Measurements from ENCODE around the gene CD1D.

The CD1D gene

GRCh38 chr1:158147401-158147800 lies 33.3 kb upstream of the CD1D start:
- Histone ChIP-seq H3K4me2 (ENCODE audit: low read depth, low read length, poor library complexity, severe bottlenecking) (no peak overlapping the region), H3K79me2 (ENCODE audit: insufficient read depth, low read length) (no peaks in the 10 kb centered on the region), H3K27me3 (ENCODE audit: low read length) (no peaks in the 10 kb centered on the region), H2AFZ (ENCODE audit: low read depth, low read length, severe bottlenecking) (no peak overlapping the region), H4K20me1 (ENCODE audit: low read depth, low read length) (no peaks in the 10 kb centered on the region), H3K4me3 (ENCODE audit: insufficient read depth, low read length, poor library complexity, severe bottlenecking) (no peak overlapping the region), H3K27ac (ENCODE audit: low read depth, low read length) (no peak overlapping the region), H3K36me3 (ENCODE audit: low read length) (no peaks in the 10 kb centered on the region), H3K9ac (ENCODE audit: low read length) (no peak overlapping the region), H3K9me2 (replicated peaks; ENCODE audit: insufficient read depth, low read length) (no peaks in the 10 kb centered on the region), H3K9me3 (ENCODE audit: insufficient read depth, low read length) (no peaks in the 10 kb centered on the region), H3F3A (ENCODE audit: insufficient read depth) (peaks cover 6% of the 10 kb centered on the region)
- TF ChIP-seq EZH2phosphoT487 (conservative IDR thresholded peaks at IDR 0.05; ENCODE audit: low read length), result no peak
- TF ChIP-seq, protein P1, sequence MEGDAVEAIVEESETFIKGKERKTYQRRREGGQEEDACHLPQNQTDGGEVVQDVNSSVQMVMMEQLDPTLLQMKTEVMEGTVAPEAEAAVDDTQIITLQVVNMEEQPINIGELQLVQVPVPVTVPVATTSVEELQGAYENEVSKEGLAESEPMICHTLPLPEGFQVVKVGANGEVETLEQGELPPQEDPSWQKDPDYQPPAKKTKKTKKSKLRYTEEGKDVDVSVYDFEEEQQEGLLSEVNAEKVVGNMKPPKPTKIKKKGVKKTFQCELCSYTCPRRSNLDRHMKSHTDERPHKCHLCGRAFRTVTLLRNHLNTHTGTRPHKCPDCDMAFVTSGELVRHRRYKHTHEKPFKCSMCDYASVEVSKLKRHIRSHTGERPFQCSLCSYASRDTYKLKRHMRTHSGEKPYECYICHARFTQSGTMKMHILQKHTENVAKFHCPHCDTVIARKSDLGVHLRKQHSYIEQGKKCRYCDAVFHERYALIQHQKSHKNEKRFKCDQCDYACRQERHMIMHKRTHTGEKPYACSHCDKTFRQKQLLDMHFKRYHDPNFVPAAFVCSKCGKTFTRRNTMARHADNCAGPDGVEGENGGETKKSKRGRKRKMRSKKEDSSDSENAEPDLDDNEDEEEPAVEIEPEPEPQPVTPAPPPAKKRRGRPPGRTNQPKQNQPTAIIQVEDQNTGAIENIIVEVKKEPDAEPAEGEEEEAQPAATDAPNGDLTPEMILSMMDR (IDR thresholded peaks at IDR 0.05; ENCODE audit: insufficient read depth, low read length, poor library complexity, severe bottlenecking), result no peak

DNA sequence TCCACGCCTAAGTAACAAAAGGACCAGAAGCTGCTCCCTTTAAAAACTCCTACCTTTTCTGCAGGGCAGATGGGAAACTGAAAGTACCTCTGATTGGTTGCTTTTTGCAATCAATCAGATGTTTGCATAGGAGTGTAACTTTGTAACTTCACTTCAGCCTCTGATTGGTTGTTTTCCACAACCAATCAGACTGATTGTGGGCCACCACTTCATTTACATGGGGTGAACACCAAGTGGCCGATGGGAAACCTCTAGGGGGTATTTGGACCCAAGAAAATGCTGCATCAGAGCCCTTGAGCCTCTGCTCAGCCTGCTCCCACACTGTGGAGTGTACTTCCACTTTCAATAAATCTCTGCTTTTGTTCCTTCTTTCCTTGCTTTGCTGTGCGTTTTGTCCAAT lies 32.8 kb upstream of the CD1D start:
- Histone ChIP-seq H3K27me3 (ENCODE audit: low read length) (no peaks in the 10 kb centered on the region), H3K4me3 (ENCODE audit: insufficient read depth, low read length, poor library complexity, severe bottlenecking) (no peak overlapping the region), H3F3A (ENCODE audit: insufficient read depth) (peaks cover 6% of the 10 kb centered on the region), H3K9me2 (replicated peaks; ENCODE audit: insufficient read depth, low read length) (no peaks in the 10 kb centered on the region), H3K36me3 (ENCODE audit: low read length) (no peaks in the 10 kb centered on the region), H3K9me3 (ENCODE audit: insufficient read depth, low read length) (no peaks in the 10 kb centered on the region), H3K4me2 (ENCODE audit: low read depth, low read length, poor library complexity, severe bottlenecking) (no peak overlapping the region), H4K20me1 (ENCODE audit: low read depth, low read length) (no peaks in the 10 kb centered on the region), H3K27ac (ENCODE audit: low read depth, low read length) (no peak overlapping the region), H2AFZ (ENCODE audit: low read depth, low read length, severe bottlenecking) (no peak overlapping the region), H3K9ac (ENCODE audit: low read length) (no peak overlapping the region), H3K79me2 (ENCODE audit: insufficient read depth, low read length) (no peaks in the 10 kb centered on the region)
- no peak for TF ChIP-seq EZH2phosphoT487 (conservative IDR thresholded peaks at IDR 0.05; ENCODE audit: low read length)
- TF ChIP-seq, protein P1 (IDR thresholded peaks at IDR 0.05; ENCODE audit: insufficient read depth, low read length, poor library complexity, severe bottlenecking), result no peak

- no peak overlapping the region for H2AFZ ChIP-seq (ENCODE audit: low read depth, low read length, severe bottlenecking)
- no peak overlapping the region for H3K9ac ChIP-seq (ENCODE audit: low read length)
- no peaks in the 10 kb centered on the region for H3K9me3 ChIP-seq (ENCODE audit: insufficient read depth, low read length)
- no peak overlapping the region for H3K4me2 ChIP-seq (ENCODE audit: low read depth, low read length, poor library complexity, severe bottlenecking)
- no peak overlapping the region for H3K27ac ChIP-seq (ENCODE audit: low read depth, low read length)
- H3K79me2 ChIP-seq (ENCODE audit: insufficient read depth, low read length), result no peaks in the 10 kb centered on the region
- peaks cover 6% of the 10 kb centered on the region for H3F3A ChIP-seq (ENCODE audit: insufficient read depth)
- no peak for TF ChIP-seq EZH2phosphoT487 (conservative IDR thresholded peaks at IDR 0.05; ENCODE audit: low read length)
- TF ChIP-seq, protein P1 (IDR thresholded peaks at IDR 0.05; ENCODE audit: insufficient read depth, low read length, poor library complexity, severe bottlenecking), result no peak
- no peaks in the 10 kb centered on the region for H4K20me1 ChIP-seq (ENCODE audit: low read depth, low read length)
- H3K9me2 ChIP-seq (replicated peaks; ENCODE audit: insufficient read depth, low read length), result no peaks in the 10 kb centered on the region
- H3K27me3 ChIP-seq (ENCODE audit: low read length), result no peaks in the 10 kb centered on the region
- H3K4me3 ChIP-seq (ENCODE audit: insufficient read depth, low read length, poor library complexity, severe bottlenecking), result no peak overlapping the region
- no peaks in the 10 kb centered on the region for H3K36me3 ChIP-seq (ENCODE audit: low read length)
Measured at GRCh38 chr1:158148468-158148867, 32.2 kb upstream of the CD1D start.

All from SU-DHL-6 (cell line).